DND-41 (cell line): ENCODE measurements around the gene IER3.

ENCODE experiments used
- ATAC-seq: fragments of 200-7000 bp; cut with Tn5 transposase; 3 replicates; pipeline ENCODE4 v1.9.1; 2021; ENCODE audit warnings: low read depth; ENCODE audit not compliant: insufficient read depth
- DNase-seq: peaks from one replicate; pipeline ENCODE4 v3.0.0-alpha.2; 2020
- H2AFZ ChIP-seq: 2 replicates; pipeline ENCODE4 v1.6.0; 2012; ENCODE audit warnings: low read depth, low read length
- H3K27ac ChIP-seq: 2 replicates; pipeline ENCODE4 v1.5.1; 2012; ENCODE audit warnings: low read length, inconsistent platforms
- H3K27me3 ChIP-seq: fragments of 200-600 bp; sonication (generic); 2 replicates; pipeline ENCODE4 v1.6.0; 2012; ENCODE audit warnings: low read length, mild to moderate bottlenecking, inconsistent platforms; ENCODE audit not compliant: insufficient read depth, poor library complexity
- H3K36me3 ChIP-seq: 2 replicates; pipeline ENCODE4 v1.5.1; 2012; ENCODE audit warnings: low read length, inconsistent platforms; ENCODE audit not compliant: insufficient read depth
- H3K4me1 ChIP-seq: 2 replicates; pipeline ENCODE4 v1.5.1; 2012; ENCODE audit warnings: mild to moderate bottlenecking, low read length; ENCODE audit not compliant: insufficient read depth
- H3K4me2 ChIP-seq: 2 replicates; pipeline ENCODE4 v1.6.0; 2012; ENCODE audit warnings: mild to moderate bottlenecking, moderate library complexity, low read length, inconsistent platforms; ENCODE audit not compliant: insufficient read depth
- H3K4me3 ChIP-seq, 2 experiments: fragments of 200-600 bp in 1 of 2; shearing (Covaris generic) in 1 of 2; 2 replicates each; pipeline ENCODE4 v1.5.1; 2012 to 2016; ENCODE audit warnings: inconsistent platforms in 2 of 2, low read length in 2 of 2, mild to moderate bottlenecking in 2 of 2, low read depth in 1 of 2, moderate library complexity in 1 of 2
- H3K79me2 ChIP-seq: 2 replicates; pipeline ENCODE4 v1.6.0; 2012; ENCODE audit warnings: low read length, inconsistent platforms; ENCODE audit not compliant: insufficient read depth
- H3K9ac ChIP-seq: 2 replicates; pipeline ENCODE4 v1.6.0; 2012; ENCODE audit warnings: low read depth, mild to moderate bottlenecking, inconsistent platforms, low read length, moderate library complexity
- H3K9me3 ChIP-seq: 2 replicates; pipeline ENCODE4 v1.5.1; 2012; ENCODE audit warnings: low read length, moderate library complexity, mild to moderate bottlenecking, inconsistent platforms; ENCODE audit not compliant: insufficient read depth, severe bottlenecking
- H4K20me1 ChIP-seq: 2 replicates; pipeline ENCODE4 v1.6.0; 2012; ENCODE audit warnings: low read length; ENCODE audit not compliant: insufficient read depth
- CTCF ChIP-seq: IDR thresholded peaks from 2 replicates; pipeline ENCODE4 v1.5.1; 2012; ENCODE audit warnings: borderline replicate concordance, low read length, moderate library complexity, mild to moderate bottlenecking; ENCODE audit not compliant: poor library complexity, severe bottlenecking; ENCODE audit errors: extremely low read depth
- EZH2 ChIP-seq: IDR thresholded peaks from 3 replicates; pipeline ENCODE4 v1.6.1; 2012; ENCODE audit warnings: borderline replicate concordance, low read depth, mild to moderate bottlenecking, moderate library complexity, low read length, inconsistent platforms; ENCODE audit not compliant: severe bottlenecking

The IER3 gene

GRCh38 chr6:30717129-30717844 lies 27.1 kb downstream of the IER3 start, which contains the start of gene MDC1:
TSS of gene MDC1 (minus strand) at chr6:30717281. CDS start at chr6:30715175, 2,106 bp downstream.
- DNase-seq (peak; percentile 100), ATAC-seq (peak; percentile 75)
- H4K20me1 ChIP-seq: peaks cover 9% of the 10 kb centered on the region
- H3K9me3 ChIP-seq: no peaks in the 10 kb centered on the region
- H3K4me1 ChIP-seq: peaks cover 35% of the 10 kb centered on the region
- H3K27me3 ChIP-seq: no peaks in the 10 kb centered on the region
- peak within 1 kb of the TSS; percentile 65 for H2AFZ ChIP-seq
- no peak for TF ChIP-seq EZH2
- TF ChIP-seq CTCF: peak; percentile 43
- H3K4me2 ChIP-seq: peak within 1 kb of the TSS; percentile 63
- H3K27ac ChIP-seq: peak within 1 kb of the TSS; percentile 99
- peaks cover 58% of the 10 kb centered on the region for H3K79me2 ChIP-seq
- peak within 1 kb of the TSS; percentile 98 for H3K9ac ChIP-seq
- peaks cover 47% of the 10 kb centered on the region for H3K36me3 ChIP-seq
- peak within 1 kb of the TSS; percentile 55 to 99 for H3K4me3 ChIP-seq

GRCh38 chr6:30716879-30717128 lies 27.5 kb downstream of the IER3 start:
- peak overlapping the region; percentile 38 to 63 for H3K4me3 ChIP-seq
- peak overlapping the region; percentile 63 for H3K4me2 ChIP-seq
- DNase-seq: no peak
- peak overlapping the region; percentile 99 for H3K27ac ChIP-seq
- no peak for TF ChIP-seq CTCF
- no peak for TF ChIP-seq EZH2
- peaks cover 30% of the 10 kb centered on the region for H3K4me1 ChIP-seq
- ATAC-seq: no peak
- H3K9me3 ChIP-seq: no peaks in the 10 kb centered on the region
- H3K9ac ChIP-seq: peak overlapping the region; percentile 82
- peaks cover 53% of the 10 kb centered on the region for H3K79me2 ChIP-seq
- peaks cover 47% of the 10 kb centered on the region for H3K36me3 ChIP-seq
- peak overlapping the region; percentile 65 for H2AFZ ChIP-seq
- no peaks in the 10 kb centered on the region for H3K27me3 ChIP-seq
- peaks cover 4% of the 10 kb centered on the region for H4K20me1 ChIP-seq

GRCh38 chr6:30714263-30714662 lies 30.1 kb downstream of the IER3 start:
- no peaks in the 10 kb centered on the region for H3K27me3 ChIP-seq
- no peak for DNase-seq
- peaks cover 30% of the 10 kb centered on the region for H3K79me2 ChIP-seq
- H4K20me1 ChIP-seq: no peaks in the 10 kb centered on the region
- H3K4me1 ChIP-seq: peaks cover 25% of the 10 kb centered on the region
- H3K4me2 ChIP-seq: no peak overlapping the region
- H3K9ac ChIP-seq: no peak overlapping the region
- H3K27ac ChIP-seq: no peak overlapping the region
- no peak for ATAC-seq
- H3K4me3 ChIP-seq: no peak overlapping the region
- H3K36me3 ChIP-seq: peaks cover 52% of the 10 kb centered on the region
- TF ChIP-seq EZH2 (no peak), CTCF (no peak)
- no peaks in the 10 kb centered on the region for H3K9me3 ChIP-seq
- H2AFZ ChIP-seq: no peak overlapping the region
